NOMO-1 (cell line): ENCODE data around the gene WDR91.
"Not testable (repeated sequence)": the region's sequence is repeated elsewhere in the genome, so short reads cannot be mapped to it uniquely, and the experiment has no call there.

Experiments
- DNase-seq, 2 experiments: peaks; one replicate each; lab custom pipeline; 2025; ENCODE audit not compliant: unreplicated experiment in 2 of 2; lab: John Stamatoyannopoulos, UW

WDR91 gene

DNA sequence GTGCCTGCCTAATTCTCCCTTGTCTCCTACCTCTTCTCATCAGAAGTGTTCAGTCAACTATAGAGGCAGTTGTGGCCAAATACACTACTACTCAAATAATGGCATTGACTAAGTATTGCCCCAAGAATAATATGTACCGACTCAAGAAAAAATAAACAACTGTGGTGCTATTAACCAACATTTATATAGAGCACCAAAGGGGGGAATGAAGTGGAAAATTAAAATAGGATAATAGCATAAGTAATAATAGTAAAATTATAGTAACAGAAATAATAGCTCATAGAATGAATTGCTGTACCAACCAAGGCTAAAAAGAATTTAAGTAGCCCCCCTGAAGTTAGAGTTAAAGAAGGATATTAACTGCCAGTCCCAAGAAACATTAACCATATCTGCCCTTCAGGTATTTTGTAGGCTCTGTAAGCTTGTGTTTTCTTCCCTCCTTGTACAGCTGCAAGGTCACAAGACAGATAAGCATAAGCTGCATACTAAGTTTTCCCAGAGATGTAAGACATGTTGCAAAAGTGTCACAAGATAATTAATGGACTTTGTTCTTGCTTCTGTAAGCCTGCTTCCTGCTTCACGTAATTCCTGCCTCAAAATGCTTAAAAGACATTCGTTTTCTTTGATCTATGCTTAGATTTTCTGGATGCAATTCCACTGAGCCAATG is 29.9 kb downstream of the WDR91 start:
- no peak for DNase-seq

DNA sequence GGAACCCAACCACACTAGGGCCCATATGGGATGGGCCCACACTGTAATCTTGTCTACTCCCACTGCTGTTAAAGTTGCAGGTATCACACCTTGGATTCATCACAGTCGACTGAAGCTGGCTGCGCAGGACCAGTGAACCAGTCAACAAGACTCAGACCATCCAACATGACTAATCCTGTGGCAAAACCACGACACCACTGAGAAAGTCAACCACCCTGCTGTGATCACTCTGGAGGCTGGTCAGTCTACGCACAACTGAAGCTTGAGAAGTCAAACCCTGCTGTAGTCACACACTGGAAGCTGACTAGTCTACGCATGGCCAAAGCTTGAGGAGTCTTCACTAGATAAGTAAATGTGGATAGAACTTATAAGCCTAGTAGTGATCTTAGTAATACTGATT is 31.2 kb downstream of the WDR91 start:
- no peak for DNase-seq

DNA sequence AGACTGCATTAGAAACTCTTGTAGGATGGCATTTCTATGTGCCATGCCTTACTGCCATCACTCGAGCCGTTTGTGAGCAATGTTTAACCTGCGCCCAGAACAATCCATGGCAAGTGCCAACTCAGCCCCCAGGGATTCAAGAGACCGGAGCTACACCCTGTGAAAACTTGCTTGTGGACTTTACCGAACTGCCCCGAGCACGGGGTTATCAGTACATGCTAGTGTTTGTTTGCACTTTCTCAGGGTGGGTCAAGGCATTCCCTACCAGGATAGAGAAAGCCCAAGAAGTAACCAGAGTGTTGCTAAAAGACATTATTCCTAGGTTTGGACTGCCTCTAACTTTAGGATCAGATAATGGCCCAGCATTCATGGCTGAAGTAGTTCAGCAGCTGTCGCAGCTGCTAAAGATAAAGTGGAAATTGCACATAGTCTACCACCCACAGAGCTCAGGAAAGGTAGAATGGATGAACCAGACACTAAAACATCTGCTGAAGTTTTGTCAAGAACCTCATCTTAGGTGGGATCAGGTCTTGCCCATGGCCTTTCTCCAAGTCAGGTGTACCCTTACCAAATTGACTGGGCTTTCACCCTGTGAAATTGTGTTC is 31.9 kb downstream of the WDR91 start:
- DNase-seq, result no peak

DNA sequence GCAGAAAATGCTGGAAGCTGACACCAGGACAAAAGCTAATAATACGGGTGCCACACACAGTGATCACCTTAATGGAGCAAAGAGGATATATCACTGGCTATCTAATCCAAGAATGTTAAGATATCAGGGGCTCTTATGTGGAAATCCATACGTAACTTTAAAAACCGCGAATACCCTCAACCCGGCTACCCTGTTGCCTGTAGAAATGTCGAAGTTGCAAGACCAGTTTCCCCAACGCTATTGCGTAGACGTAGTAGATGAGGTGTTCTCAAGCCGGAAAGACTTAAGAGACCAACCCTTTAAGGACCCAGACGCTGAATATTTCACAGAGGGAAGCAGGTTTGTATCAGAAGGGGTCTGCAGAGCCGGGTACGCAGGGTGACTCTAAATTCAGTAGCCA is 33.0 kb downstream of the WDR91 start:
- DNase-seq, result no peak

DNA sequence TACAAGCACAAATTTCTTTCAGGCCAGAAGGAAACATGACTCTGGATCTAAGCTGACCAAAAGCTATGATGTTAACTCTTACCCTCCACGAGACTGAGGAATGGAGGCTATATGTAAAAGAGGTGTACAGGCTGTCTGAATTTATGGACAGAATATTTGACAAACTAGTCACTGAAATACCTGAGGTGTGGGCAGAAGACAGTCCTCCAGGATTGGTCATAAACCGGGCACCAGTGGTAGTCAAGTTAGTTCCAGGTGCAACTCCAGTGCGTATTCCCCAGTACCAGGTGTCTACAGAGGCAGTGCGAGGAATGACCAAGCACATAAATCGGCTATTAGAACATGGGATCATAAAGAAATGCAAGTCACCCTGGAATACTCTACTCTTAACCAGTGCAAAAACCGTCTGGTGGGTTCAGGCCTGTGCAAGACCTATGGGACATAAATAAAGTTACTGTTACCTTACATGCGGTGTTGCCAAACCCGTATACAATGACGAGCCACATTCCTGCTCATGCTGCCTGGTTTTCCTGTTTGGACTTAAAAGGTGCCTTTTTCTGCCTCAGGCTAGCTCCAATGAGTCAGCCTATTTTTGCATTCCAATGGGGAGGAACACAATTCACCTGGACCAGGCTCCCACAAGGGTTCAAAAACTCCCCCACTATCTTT is 34.2 kb downstream of the WDR91 start:
- no peak for DNase-seq

DNA sequence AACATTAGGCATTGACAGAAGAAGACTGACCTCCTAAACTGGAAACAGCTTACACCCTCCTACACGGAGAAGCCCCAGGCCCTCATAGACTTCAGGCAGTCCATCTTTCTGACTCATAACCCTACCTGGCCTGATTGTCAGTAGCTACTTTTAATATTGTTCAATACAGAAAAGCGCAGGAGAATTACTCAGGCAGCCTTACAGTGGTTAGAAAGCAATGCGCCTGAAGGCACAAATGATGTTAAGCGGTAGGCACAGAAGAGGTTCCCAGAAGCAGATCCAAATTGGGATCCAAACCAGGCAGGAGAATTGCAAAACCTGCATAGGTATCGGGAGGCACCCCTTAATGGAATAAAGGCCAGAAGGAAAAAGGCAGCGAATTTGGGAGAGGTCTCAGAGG is 35.4 kb downstream of the WDR91 start:
- DNase-seq, result no peak

DNA sequence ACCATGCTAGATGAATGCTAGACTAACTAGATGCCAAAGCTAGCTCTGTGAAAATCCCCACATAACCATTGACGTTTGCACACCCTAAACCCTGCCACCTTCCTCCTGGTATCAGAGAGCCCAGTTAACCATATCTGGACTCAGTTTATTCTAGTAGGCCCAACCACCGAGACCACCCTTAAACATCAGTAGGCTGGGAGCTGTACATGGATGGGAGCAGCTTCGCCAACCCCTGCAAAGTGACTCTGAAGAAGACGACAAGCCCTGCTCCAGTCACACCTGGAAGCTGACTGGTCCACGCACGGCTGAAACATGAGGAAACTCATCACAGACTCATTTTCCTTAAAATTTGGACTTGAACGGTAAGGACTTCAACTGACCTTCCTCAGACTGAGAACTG is 36.4 kb downstream of the WDR91 start:
- DNase-seq, result no peak

DNA sequence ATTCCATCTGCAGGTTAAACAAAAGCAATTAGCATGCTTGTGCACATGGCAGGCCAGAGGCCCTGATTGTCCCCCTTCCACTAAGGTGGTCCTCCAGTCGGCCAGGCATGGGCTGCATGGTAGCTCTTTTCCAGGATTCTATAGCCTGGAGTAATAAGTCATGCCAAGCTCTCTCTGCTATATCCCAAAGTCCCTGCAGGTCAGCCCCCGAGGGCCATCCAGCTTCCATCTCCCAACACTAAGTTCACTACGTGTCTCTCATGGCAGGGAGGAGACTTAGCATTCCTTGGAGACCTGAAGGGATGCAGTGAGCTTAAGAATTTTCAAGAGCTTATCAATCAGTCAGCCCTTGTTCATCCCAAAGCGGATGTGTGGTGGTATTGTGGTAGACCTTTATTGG is 37.4 kb downstream of the WDR91 start:
- not testable (repeated sequence) for DNase-seq

DNA sequence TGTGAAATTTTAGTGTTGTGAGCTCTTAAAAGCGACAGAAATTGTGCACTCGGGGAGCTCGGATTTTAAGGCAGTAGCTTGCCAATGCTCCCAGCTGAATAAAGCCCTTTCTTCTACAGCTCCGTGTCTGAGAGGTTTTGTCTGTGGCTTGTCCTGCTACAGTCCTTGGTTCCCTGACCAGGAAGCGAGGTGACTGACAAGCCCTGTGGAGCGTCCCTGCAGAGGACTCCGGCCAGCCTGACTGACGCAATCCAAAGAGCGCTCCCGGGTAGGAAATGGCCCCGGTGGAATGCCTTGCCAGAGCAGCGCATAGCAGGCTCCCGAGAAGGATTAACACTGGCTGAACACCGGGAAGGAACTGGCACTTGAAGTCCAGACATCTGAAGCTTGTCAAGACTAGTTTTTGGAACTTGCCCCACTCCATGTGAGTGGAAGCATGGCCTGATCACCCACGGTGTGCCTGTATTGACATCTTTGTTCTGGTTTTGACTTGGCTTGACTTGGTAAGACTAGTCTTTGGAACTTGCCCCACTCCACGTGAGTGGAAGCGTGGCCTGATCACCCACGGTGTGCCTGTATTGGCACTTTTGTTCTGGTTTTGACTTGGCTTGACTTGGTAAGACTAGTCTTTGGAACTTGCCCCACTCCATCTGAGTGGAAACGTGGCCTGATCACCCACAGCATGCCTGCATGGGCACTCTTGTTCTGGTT is 39.6 kb downstream of the WDR91 start:
- DNase-seq, result not testable (repeated sequence)

DNA sequence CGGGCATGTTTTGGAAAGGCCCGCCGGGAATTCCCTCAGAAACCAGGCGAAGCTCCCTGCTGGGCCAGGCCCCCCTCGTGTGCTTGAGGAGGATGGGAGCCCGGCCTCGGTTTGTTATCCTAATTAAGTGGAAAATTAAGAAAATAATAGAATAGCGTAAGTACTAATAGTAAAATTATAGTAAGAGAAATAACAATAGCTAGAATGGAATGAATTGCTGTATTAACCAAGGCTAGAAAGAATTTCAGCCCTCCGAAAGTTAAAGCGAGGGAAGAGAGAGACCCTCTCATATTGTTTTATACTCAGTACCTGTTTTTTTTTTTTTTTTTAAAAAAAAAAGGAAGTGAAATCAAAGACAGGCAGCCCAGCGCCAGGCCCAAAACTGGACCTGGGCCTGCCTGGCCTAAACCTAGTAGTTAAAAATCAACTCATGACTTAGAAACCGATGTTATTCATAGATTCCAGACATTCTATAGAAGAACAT is 40.3 kb downstream of the WDR91 start:
- DNase-seq, result not testable (repeated sequence)

DNA sequence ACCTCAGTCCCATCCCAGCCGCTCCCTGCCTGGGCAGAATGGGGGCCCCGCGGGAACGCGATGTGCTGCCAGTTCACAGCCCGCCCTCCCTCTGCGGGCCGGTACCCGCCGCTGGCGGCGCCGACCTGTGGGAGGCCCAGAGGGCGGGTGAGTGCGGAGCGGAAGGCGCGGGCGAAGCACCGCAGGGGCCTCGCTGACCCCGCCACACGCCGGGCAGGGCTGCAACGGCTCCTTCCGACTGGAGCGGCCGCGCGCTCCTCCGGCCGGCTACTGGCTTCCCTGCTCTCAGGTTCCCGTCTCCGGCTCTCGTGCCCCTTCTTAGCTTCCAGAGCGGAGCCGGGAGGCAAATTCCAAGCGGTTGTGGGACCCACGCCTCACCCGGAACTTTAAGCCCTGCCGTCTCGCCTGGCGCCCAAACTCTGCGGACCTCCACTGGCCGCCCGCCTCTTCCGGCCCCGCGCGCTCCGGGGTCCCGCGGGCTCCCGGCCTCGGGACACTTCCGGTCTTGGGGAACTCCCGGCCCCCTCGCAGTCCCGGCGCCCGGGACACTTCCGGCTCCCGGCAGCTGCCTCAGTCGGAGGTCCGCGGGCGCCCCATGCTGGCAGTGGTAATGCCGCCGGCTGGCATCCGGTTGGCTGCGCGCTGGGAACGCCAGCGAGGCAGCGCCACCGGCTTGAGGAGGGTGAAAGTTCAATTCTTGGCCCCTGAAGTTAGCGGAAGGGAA is 40.9 kb downstream of the WDR91 start, which contains the start of gene CYREN:
TSS of gene CYREN (minus strand) at position 434 of the 724 bp plus-strand sequence. CDS start 1,785 bp downstream, outside the sequence.
- peak; percentile 66 to 75 for DNase-seq

DNA sequence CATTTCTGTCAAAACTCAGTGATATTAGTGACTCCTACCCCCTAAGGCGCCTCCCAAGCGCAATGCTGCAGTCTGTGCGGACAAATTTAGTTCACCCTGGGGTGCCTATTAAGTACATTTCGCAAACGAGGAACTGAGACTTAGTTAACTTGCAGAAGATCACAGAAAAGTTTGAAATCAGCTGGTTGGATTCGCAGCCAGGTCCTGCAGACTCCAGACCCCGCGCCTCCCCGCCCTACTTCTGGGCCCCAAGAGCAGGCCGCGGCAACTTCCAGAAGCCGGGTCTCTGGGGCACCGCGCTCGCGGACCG is 41.4 kb downstream of the WDR91 start:
- peak; percentile 33 to 60 for DNase-seq

DNA sequence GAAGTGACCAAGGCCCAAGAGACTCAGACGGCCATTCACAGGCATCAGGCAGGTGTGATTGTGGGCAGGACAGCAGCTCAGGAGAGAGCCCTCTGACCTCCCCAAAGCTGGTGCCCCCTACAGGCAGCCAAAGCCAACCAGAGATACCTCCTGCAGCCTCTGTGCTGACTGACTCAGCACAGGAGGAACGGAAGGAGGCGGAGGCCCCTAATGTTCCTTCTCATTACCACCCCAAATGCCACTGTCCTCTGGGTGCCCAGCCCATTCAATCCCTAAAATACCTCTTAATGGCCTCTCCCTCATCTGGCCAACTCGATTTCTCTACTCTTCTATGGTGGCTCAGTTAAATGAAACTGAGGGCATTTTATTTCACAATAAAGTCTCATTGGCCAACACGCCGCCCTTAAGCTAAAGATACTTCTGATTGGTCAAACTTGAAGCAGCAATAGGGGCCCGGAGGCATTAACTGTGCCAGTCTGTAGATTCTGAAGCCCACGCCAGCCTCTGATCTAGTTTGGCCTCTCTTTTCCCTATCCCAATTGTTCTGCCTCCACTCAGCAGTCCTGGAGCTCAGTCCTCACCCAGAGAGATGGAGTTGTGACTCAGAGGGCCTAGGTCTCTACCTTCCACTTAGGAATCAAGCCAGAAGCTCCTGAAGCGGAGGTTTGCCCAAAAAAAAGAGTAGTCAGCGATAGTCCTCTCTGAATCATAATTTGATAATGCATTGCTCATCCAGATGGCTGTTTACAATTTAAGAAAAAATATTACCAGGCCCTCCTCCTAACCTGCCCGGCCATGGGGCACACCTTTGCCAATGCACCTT is 42.0 kb downstream of the WDR91 start:
- peak; percentile 33 to 48 for DNase-seq

DNA sequence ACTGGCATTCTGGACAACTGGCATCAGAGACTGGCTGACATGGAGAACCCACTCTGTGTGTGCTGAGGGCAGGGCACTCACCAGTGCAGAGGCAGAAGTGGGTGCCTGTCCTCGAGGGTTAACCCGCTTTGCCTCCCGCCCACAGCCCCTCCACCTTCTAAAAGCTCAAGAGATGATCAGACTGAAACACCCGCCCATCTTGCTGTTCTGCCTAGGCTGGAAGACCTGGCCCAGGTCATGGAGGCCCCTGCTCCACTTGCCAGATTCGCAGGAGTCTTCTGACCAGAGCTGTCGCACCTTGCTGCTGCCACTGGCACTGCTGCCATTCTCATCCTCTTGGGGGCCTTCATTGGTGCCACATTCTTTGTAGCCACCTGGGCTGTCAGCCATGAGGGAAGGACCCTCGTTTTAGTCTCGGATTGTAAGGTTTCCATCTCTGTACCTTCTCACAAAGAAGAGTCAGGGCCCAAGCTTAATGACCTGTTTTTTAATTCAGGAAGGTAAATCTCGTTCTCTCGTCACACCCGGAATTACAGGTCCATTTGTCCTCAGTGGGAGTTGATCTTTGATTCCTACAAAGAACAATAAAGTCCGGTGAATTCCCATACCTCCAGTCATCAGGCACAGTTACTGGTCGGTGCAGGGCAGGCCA is 42.7 kb downstream of the WDR91 start:
- DNase-seq, result no peak

DNA sequence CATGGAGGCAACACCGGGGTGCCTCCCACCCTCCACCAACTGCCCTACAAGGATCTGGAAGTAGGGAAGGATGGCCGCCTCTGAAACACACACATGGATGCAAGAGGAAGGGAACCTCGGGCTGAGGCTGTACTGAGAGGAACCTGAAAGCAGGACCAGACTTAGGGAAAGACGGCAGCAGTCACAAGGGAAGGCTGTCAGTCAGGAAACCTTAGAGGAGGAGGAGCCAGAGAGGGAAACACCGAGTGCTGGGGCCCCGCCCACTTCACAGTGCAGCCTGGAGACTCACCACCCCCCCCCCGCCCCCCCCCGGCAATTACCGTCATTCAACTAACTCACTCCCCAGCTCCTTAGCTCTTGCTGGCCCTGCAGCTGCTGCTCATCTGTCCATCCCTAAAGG is 43.3 kb downstream of the WDR91 start:
- DNase-seq, result no peak

DNA sequence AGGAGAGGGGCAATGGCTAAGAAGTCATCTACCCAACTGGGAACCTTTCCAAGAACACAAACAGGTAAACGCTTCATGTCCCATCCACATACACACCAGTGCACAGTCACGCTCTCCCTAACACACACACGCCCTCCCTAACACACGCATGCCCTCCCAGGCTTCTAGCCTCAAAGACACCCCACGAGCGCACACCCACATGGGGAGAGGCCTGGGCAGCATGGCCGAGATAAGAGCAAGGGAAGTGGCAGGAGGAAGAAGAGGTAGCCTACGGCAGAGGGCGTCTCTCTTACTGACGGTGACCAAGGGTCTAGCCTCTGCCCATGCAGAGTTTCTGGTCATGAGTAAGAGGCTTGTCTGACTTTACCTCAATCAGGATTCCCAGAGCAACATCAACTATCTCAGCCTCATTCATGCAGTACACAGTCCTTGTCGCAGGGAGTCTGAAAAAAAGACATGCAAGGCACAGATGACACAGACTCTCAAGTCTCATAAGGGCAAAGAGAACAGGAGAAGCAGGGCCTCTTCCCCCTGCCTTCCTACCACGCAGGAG is 43.9 kb downstream of the WDR91 start:
- no peak for DNase-seq

DNA sequence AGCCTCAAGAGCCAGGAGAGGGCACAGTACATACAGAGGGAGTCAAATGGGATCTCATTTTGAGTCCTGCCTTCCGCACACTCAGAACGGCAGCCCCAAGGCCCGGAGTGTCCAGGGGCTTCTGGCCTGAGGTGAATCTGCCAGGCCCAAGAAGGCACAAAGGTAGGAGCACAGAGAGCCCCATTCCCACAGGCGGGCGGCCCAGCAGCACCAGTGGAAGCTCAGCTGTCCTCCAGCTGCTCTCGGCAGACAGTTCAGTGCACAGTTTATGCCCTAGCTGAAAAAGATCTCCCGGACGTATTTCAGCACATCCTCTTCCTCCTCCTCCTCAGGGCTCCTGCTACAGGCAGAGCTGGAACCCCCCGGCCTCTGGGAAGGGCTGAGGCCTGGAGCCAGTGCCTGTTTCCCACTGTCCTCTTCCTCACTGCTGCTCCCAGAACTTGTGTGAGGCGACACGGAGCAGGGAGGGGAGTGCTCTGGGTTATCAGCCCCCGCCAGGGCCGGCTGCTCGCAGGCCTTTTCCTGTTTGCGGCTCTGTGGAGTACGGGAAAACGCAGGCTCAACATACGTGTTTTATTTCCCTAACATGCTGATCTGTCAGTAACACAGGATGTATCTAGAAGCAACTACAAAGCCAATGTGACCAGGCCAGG is 44.9 kb downstream of the WDR91 start:
- DNase-seq, result no peak

DNA sequence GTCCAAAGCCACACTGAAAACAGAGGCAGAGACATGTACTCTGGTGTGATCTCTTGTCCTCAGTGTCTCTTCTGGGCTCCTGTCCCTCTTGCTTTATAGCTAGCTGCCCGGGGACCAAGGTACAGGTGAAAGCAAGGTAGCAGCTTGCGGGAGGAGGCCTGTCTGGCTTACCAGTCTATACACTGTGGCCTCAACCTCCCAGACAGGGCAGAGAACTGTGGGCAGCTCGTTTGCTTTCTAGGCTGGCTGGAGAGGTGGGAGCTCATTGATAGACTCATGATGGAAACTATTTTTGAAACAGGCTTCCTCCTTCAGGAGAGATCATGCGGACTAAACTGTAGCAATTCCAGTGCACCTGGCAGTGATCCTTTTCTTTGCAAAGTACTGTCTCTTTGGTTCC is 45.5 kb downstream of the WDR91 start:
- no peak for DNase-seq
